ENCODE data around the gene SMYD3. TPM values are rescaled to one million over a fixed set of nuclear protein-coding genes. Genes with fewer than 3 reads are reported as not detected.

Gene SMYD3
- total and polyA plus RNA-seq, 2 donors (not counting 1 experiment from before 2014, with no cell fraction given), result 9.7 to 37.2 TPM

DNA sequence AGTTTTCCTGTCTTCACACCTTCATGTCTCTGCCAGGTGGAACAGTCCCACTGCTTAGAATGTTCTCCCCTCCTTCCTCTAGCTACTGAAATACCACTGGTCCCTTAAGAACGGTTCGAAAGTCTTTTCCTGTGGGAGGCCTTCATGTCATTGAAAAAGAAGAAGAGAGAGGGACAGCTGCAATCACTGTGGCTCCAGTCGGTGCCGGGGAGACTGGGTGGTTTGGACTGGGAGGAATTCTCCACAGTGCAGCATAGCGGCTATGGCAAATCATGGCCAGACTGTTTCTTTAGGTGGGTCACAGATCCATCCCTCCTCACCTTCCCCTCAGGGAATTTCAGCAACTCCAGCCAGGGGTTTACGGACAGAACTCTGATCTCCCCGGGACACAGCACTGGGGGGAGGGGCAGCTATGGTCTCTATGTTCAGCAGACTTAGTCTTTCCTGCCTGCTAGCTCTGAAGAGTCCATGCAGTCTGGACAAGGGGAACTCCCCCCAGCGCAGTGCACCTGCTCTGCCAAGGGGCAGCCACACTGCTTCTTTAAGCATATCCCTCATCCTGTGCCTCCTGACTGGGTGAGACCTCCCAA lies 567.2 kb downstream of the SMYD3 start:
- H3K27me3 ChIP-seq (replicated peaks in 1 of 4; ENCODE audit: control extremely low read depth in 1 of 4, control insufficient read depth in 3 of 4, insufficient read depth in 4 of 4, low read length in 3 of 4), result no peaks in the 10 kb centered on the region
- no peak overlapping the region for H3K4me3 Mint-ChIP-seq
- no peak overlapping the region for H3K27ac ChIP-seq (ENCODE audit: low read length in 2 of 2)
- no peaks in the 10 kb centered on the region for H3K4me1 ChIP-seq (ENCODE audit: control insufficient read depth in 2 of 2, insufficient read depth in 2 of 2, low read length in 2 of 2)
- no peak overlapping the region for H3K4me2 ChIP-seq (replicated peaks; ENCODE audit: low read depth, low read length, poor library complexity, severe bottlenecking)
- ATAC-seq (ENCODE audit: low read depth), result no peak
- ChIA-PET CTCF (no interaction called here), POLR2A (no interaction called here)
- WGBS (ENCODE audit: insufficient coverage), result 81% methylated on average over 6 of the region's 8 CpGs
- no peak overlapping the region for H2AFZ ChIP-seq (ENCODE audit: insufficient read depth, low read depth, low read length, poor library complexity, severe bottlenecking)
- intact Hi-C loops (cut with micrococcal nuclease), result no loop called here
- no peak overlapping the region for H3K27ac Mint-ChIP-seq
- H3K9ac ChIP-seq (ENCODE audit: low read length), result no peak overlapping the region
- H3K9me3 ChIP-seq (ENCODE audit: control extremely low read depth in 1 of 3, control insufficient read depth in 2 of 3, insufficient read depth in 1 of 3, low read length in 2 of 3), result peaks cover 0 to under 1% (median 0%) of the 10 kb centered on the region in 3 donors
- TF ChIP-seq, protein P1, sequence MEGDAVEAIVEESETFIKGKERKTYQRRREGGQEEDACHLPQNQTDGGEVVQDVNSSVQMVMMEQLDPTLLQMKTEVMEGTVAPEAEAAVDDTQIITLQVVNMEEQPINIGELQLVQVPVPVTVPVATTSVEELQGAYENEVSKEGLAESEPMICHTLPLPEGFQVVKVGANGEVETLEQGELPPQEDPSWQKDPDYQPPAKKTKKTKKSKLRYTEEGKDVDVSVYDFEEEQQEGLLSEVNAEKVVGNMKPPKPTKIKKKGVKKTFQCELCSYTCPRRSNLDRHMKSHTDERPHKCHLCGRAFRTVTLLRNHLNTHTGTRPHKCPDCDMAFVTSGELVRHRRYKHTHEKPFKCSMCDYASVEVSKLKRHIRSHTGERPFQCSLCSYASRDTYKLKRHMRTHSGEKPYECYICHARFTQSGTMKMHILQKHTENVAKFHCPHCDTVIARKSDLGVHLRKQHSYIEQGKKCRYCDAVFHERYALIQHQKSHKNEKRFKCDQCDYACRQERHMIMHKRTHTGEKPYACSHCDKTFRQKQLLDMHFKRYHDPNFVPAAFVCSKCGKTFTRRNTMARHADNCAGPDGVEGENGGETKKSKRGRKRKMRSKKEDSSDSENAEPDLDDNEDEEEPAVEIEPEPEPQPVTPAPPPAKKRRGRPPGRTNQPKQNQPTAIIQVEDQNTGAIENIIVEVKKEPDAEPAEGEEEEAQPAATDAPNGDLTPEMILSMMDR (IDR thresholded peaks at IDR 0.05), result no peak
- no peak for TF ChIP-seq EZH2 (IDR thresholded peaks at IDR 0.05; ENCODE audit: borderline replicate concordance, insufficient read depth, low read depth, low read length, poor library complexity, severe bottlenecking)
- H3K4me1 Mint-ChIP-seq, result no peaks in the 10 kb centered on the region
- no peak overlapping the region for H3K4me3 ChIP-seq (ENCODE audit: control extremely low read depth in 1 of 5, extremely low read depth in 1 of 5, insufficient read depth in 1 of 5, low read depth in 2 of 5, low read length in 4 of 5)
- no peaks in the 10 kb centered on the region for H3K27me3 Mint-ChIP-seq
- no peaks in the 10 kb centered on the region for H4K20me1 ChIP-seq (ENCODE audit: control insufficient read depth, insufficient read depth, low read length, poor library complexity, severe bottlenecking)
- no peaks in the 10 kb centered on the region for H3K9me3 Mint-ChIP-seq (ENCODE audit: insufficient read depth)
- no peaks in the 10 kb centered on the region for H3K79me2 ChIP-seq (ENCODE audit: control insufficient read depth, insufficient read depth, low read length)
- H3K36me3 ChIP-seq (replicated peaks in 1 of 2; ENCODE audit: control extremely low read depth in 1 of 2, control insufficient read depth in 1 of 2, extremely low read depth in 1 of 2, insufficient read depth in 2 of 2, low read length in 1 of 2), result no peaks in the 10 kb centered on the region
- no peak for DNase-seq

DNA sequence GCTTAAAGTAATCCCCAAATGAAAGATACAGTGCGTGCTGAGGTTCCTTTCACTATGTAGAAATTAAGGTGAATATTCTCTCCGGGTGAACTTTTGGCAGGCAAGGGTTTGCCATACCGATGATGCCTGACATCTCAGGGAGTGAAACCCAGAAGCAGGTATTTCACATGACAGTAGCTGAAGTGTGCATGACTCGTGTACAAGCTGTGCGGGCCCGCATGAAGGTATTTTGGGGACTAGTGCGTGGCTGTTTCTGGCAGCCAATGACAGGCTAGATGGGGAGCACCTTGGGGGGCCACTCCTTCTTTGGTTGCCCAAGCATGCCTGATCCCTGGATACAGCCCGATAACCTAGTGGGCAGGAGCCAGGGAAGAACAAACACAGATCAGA lies 569.0 kb downstream of the SMYD3 start:
- 91% methylated on average over 6 of the region's 8 CpGs for WGBS (ENCODE audit: insufficient coverage)

More for the DNA sequence above, 569.0 kb downstream of the SMYD3 start:
- Histone ChIP-seq H3K27me3 (replicated peaks in 1 of 4; ENCODE audit: control extremely low read depth in 1 of 4, control insufficient read depth in 3 of 4, insufficient read depth in 4 of 4, low read length in 3 of 4) (no peaks in the 10 kb centered on the region), H3K9ac (ENCODE audit: low read length) (no peak overlapping the region), H3K4me3 (ENCODE audit: control extremely low read depth in 1 of 5, extremely low read depth in 1 of 5, insufficient read depth in 1 of 5, low read depth in 2 of 5, low read length in 4 of 5) (no peak overlapping the region), H3K27ac (ENCODE audit: low read length in 2 of 2) (no peak overlapping the region), H3K9me3 (ENCODE audit: control extremely low read depth in 1 of 3, control insufficient read depth in 2 of 3, insufficient read depth in 1 of 3, low read length in 2 of 3) (no peaks in the 10 kb centered on the region), H3K4me1 (ENCODE audit: control insufficient read depth in 2 of 2, insufficient read depth in 2 of 2, low read length in 2 of 2) (no peaks in the 10 kb centered on the region), H2AFZ (ENCODE audit: insufficient read depth, low read depth, low read length, poor library complexity, severe bottlenecking) (no peak overlapping the region), H4K20me1 (ENCODE audit: control insufficient read depth, insufficient read depth, low read length, poor library complexity, severe bottlenecking) (no peaks in the 10 kb centered on the region), H3K36me3 (replicated peaks in 1 of 2; ENCODE audit: control extremely low read depth in 1 of 2, control insufficient read depth in 1 of 2, extremely low read depth in 1 of 2, insufficient read depth in 2 of 2, low read length in 1 of 2) (no peaks in the 10 kb centered on the region), H3K4me2 (replicated peaks; ENCODE audit: low read depth, low read length, poor library complexity, severe bottlenecking) (no peak overlapping the region), H3K79me2 (ENCODE audit: control insufficient read depth, insufficient read depth, low read length) (no peaks in the 10 kb centered on the region)
- TF ChIP-seq, protein P1 (IDR thresholded peaks at IDR 0.05), result no peak
- TF ChIP-seq EZH2 (IDR thresholded peaks at IDR 0.05; ENCODE audit: borderline replicate concordance, insufficient read depth, low read depth, low read length, poor library complexity, severe bottlenecking), result no peak
- Mint-ChIP-seq H3K4me3 (no peak overlapping the region), H3K4me1 (no peaks in the 10 kb centered on the region), H3K27me3 (no peaks in the 10 kb centered on the region), H3K9me3 (ENCODE audit: insufficient read depth) (no peaks in the 10 kb centered on the region), H3K27ac (no peak overlapping the region)
- POLR2A ChIA-PET, result no interaction called here
- CTCF ChIA-PET, result interaction anchor here (1.7 kb wide), 1 partner anchor 43 kb away, joined by 5 read pairs; no protein-coding TSS in a partner anchor
- no peak for ATAC-seq (ENCODE audit: low read depth)
- intact Hi-C loops (cut with micrococcal nuclease), result no loop called here
- no peak for DNase-seq
